ENCODE measurements around the gene GIPR.
"Not testable (repeated sequence)": the region's sequence is repeated elsewhere in the genome, so short reads cannot be mapped to it uniquely, and the experiment has no call there.

GIPR gene

DNA sequence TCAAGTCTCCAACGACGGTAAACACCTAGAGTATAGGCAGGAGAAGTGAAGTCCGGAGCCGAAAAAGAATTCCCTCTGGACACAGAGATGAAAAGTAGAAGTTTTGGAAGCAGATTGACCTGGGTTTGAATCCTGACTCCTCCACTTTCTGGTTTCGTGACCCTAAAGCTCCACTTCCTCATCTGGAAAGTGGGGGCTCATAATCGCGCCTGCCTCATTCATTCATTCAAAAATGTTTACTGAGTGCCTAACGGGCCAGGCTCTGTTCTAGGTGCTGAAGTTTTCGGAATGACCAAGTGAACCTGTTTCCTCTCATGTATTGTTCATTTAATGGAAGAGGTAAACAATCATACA lies 21.7 kb upstream of the GIPR start:
- DNase-seq, result no peak

DNA sequence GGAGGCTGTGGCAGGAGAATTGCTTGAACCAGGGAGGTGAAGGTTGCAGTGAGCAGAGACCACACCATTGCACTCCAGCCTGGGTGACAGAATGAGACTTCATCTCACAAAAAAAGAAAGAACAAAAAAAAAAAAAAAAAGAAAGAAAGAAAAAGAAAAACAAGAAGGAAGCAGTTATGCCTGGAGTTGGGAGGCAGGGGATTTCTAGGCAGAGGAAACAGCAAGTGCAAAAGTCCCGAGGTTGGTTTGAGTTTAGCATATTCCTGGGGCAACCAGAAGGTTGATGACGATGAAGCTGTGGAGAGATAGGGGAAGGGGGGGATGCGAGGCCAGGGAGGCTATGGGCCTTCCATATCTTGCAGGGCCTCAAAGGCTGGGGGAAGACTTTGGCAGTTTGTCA lies 17.3 kb upstream of the GIPR start:
- DNase-seq, result no peak

DNA sequence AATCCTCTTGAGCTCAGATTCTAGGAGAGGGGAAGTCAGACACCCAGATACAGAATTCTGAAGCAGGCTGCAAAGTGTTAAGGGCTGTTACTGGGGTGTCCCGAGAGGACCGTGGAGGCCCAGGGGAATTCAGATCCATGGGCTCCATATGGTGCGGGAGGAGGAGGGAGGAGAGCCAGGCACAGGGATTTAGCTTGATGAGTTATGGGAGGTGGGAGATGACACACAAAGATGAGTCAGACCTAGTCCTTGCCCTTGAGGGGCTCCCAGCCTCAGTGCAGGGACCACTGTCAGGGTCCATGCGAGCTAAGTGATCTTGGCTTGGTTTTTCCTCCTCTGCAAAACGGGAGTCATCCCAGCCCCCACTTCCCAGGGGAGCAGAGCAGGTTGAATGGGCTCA lies 14.4 kb upstream of the GIPR start:
- no peak for DNase-seq

DNA sequence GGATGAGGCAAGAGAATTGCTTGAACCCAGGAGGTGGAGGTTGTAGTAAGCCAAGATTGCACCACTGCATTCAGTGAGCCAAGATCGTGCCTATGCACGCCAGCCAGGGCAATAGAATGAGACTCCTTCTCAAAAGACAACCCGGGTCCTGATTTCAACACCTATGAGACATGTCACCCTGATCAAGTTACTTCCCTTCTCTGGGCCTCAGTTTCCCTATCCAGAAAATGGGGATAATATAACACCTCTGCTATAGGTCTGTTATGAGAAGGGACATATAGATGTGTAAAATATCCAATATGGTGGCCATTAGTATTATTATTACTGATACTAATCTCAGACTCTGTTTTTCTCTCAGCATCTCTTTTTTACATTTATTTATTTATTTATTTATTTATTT lies 12.9 kb upstream of the GIPR start:
- DNase-seq, result no peak

DNA sequence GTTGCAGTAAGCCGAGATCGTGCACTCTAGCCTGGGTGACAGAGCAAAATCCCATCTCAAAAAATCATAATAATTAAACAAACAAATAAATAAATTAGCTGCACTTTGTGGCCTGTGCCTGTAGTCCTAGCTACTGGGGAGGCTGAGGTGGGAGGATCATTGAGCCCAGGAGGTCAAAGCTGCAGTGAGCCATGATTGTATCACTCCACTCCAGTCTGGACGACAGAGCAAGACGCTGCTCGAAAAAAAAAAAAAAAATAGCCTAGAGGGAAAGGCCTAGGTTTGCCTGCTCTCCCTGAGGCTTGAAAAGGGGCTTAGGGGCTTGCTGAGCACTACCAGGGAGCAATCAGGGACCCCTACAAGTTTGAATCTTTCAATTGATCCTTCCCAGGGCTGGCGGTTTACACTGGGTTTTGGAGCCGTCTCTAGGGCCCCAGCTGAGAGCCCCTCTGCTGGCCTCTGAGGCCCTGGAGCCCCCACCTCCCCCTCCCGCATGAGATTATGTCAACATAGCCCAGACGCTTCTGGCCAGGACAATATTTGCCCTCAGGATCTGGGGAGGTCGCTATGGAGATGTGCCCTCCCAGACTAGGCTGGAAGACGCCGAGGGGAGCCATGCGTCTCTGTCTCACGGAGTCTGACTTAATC lies 10.4 kb upstream of the GIPR start:
- DNase-seq, result no peak

DNA sequence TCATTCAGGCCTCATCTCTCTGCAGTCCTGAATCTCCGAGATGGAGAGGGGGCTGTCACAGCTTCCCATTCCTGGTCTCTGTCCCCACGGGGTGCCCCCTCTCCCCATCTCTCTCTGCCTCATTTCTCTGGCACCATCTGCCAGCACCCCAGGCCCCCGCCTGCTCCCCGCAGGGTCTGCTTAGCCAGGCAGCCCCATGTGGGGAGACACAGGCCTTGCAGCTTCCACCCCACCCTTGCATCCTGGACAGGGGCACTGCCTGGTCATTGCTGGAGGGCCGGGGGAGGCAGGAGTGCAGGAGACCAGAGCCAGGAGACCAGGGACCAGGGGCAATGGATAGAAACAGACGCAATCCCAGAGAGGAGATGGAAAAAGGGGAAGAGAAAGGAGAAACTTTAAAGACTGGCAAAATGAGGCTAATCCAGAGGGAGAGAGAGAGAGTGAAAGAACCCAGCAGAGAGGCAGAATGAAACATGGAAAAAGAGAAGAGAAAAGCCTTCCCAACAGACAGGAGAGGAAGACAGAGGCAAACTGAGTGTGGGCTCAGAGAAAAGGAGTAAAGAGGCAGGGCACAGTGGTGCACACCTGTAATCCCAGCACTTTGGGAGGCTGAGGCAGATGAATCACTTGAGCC lies 8.8 kb upstream of the GIPR start:
- no peak for DNase-seq

DNA sequence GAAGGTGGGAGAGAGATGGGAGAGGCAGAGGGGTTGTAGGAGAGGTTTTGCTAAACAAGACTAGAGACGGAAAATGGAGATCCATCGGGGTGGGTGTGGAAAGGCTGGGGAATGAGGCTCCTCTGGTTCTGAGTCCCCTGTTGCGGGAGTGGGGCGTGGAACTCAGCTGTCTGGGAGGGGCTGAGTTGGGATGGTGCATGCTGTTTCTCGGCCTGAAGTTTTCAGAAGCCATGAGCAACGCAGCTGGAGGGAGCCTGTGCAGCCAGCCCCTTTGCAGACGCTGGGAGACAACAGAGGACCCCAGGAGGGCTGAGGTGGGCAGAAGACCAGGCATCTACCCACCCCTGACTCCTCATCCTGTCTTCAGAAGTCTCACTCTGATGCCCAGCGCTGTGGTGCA lies 7.4 kb upstream of the GIPR start:
- no peak for DNase-seq

DNA sequence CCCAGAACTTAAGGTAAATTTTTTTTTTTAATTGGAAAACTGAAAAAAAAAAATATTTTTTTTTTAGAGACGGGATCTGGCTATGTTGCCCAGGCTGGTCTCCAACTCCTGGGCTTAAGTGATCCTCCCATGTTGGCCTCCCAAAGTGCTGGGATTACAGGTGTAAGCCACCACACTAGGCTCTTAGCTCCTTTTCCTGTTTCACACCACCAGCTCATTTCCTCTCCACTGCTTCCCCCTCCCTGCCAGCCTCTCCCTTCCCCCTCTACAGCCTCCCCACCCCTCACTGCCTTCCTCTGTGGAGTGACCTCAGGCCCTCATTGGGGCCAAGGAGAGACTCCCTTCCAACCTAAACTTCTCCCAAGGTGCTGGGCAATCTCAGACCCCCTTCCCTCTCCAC lies 4.2 kb upstream of the GIPR start:
- no peak for DNase-seq

DNA sequence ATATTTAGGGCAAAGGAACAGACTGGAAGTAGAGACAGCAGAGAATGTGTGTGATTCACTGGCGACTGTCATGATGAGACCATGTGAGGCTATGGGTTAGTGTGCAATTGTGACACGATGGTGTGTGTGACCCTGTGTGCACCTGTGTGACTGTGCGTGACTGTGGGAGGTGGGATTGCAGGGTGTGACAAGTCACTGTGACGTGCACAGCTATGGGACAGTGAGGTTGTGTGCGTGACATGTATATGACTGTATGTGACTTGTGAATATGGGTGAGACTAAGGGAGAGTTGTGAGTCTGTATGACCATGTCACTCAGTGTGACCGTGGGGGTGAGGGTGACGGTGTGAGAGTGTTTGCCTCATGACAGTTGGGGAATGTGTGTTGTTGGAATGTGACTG lies 3.4 kb upstream of the GIPR start:
- DNase-seq, result no peak

DNA sequence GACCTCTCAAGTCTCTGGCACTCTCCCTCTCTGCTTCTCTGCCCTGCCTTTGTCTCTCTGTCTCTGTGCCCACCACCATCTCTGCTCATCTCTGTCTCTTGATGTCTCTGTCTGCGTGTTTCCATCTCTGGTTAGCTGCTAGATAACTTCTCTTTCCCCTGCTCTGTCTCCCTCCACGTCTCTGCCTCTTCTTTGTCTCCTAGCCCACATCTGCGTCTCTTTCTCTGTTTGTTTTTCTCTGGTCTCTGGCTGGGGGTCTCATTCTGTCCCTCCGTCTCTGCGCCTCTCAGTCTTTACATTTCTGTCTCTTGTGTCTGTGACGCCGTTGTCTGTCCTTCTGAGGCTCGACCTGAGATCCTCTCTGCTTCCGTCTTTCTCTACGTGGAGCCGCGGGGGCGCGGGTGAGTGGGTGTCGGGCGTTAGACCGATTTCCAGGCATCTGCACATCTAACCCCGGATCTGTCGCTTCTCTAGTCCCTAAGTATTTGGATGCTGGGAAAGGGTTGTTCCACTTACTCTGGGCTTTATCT lies 386 bp downstream of the GIPR start:
- DNase-seq, result no peak

DNA sequence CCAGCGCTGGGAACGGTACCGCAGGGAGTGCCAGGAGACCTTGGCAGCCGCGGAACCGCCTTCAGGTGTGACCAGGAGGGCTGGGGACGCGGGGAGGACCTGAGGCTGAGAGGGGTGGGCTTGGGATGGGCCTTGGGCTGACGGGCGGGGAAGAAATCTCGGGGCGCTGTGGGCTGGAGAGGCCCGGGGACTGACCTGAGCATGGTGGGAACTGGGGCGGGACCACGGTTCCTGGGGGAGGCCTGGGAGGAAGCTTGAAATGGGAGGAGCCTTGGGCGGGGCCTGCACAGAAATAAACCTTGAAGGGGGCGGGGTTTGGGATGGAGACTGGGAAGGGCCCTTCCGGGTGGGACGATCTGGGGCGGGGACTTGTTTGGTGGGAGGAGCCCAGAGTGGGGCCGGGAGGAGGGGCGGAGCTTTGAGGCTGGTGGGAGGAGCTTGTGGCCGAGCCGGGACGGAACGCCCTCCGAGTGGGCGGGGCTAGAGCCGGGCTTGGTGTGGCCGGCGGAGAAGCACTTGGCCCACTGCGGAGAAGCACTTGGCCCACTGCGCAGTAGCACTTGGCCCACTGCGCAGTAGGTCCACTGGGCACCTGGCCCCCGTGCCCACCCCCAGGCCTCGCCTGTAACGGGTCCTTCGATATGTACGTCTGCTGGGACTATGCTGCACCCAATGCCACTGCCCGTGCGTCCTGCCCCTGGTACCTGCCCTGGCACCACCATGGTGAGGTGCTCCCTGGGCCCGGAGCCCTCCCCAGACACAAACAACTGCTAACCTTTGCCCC lies 2.8 kb downstream of the GIPR start:
- peak; percentile 49 for DNase-seq

DNA sequence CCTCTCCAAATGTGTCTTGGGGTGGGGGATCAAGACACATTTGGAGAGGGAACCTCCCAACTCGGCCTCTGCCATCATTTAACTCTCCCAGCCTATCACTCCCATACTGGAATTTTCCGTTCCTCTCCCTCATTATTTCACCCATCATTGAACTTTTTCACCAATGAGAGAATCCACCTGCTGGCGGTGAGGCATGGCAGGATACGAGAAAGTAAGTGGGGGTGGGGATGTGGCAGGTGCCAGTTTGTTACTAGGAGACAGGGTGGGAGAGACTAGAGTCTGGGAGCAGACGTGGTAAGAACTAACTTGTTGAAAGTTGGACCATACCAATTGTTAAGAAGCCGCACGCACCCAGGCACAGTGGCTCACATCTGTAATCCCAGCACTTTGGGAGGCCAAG lies 6.9 kb downstream of the GIPR start:
- DNase-seq, result no peak

DNA sequence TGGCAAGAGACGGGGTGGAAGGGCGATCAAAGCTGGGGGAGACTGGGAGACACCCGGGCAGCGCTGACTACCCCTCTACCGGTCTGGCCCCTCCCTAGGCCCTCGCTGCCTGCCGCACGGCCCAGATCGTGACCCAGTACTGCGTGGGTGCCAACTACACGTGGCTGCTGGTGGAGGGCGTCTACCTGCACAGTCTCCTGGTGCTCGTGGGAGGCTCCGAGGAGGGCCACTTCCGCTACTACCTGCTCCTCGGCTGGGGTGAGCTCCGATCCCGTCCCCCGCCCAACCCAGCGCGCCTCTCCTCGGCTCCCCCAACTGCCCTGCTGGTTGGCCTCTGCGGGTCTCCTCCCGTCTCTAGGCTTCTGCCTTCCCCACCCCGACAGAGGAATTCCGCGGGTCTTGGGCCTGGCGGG lies 8.8 kb downstream of the GIPR start:
- DNase-seq, result no peak

DNA sequence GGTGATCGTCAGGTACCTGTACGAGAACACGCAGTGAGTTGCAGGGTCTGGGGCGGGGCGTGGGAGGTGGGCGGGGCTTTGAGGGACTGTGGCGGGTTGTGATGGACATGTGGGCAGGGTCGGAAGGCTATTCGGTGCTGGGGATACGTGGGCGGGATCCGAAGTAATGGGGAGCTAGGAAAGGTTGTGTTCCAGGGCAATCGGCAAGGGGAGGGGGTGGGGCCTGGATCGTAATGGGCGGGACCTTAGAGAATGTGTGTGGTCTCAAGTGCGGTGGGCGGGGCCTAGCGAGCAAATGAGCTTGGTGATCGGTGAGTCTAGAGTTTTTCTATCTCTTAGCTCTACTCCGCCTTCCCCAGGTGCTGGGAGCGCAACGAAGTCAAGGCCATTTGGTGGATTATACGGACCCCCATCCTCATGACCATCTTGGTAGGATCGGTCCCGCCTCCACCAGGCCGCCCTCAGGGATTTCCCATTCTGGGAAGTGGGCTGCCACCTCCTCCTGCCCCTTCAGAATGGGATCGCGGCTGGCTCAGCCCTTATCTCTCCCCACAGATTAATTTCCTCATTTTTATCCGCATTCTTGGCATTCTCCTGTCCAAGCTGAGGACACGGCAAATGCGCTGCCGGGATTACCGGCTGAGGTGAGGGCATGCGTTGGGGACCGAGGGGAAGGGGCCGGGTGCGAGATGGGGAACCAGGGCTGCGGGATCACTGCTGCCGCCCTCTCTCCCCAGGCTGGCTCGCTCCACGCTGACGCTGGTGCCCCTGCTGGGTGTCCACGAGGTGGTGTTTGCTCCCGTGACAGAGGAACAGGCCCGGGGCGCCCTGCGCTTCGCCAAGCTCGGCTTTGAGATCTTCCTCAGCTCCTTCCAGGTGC lies 9.6 kb downstream of the GIPR start:
- DNase-seq, result no peak

DNA sequence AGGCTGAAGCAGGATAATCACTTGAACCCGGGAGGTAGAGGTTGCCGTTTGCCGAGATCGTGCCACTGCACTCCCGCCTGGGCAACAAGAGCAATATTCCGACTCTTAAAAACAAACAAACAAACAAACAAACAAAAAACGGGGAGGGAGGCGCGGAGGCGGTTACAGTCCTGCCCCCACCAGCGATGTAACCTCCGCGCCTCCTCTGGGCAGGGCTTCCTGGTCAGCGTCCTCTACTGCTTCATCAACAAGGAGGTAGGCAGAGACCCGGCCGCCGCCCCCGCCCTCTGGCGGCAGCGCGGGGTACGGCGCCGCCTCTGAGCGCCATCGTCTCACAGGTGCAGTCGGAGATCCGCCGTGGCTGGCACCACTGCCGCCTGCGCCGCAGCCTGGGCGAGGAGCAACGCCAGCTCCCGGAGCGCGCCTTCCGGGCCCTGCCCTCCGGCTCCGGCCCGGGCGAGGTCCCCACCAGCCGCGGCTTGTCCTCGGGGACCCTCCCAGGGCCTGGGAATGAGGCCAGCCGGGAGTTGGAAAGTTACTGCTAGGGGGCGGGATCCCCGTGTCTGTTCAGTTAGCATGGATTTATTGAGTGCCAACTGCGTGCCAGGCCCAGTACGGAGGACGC lies 13.5 kb downstream of the GIPR start:
- DNase-seq, result peak; percentile 19

DNA sequence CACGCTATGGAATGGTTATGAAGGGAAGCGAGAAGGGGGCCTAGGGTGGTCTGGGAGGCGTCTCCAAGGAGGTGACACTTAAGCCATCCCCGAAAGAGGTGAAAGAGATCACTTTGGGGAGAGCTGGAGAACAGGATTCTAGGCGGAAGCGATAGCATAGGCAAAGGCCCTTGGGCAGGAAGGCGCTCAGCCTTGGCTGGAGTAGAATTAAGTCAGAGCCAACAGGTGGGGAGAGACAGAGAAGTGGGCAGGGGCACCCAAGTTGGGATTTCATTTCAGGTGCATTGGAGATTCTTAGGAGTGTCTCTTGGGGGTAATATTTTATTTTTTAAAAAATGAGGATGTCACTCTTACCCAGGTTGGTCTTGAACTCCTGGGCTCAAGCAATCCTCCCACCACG lies 14.1 kb downstream of the GIPR start:
- no peak for DNase-seq

DNA sequence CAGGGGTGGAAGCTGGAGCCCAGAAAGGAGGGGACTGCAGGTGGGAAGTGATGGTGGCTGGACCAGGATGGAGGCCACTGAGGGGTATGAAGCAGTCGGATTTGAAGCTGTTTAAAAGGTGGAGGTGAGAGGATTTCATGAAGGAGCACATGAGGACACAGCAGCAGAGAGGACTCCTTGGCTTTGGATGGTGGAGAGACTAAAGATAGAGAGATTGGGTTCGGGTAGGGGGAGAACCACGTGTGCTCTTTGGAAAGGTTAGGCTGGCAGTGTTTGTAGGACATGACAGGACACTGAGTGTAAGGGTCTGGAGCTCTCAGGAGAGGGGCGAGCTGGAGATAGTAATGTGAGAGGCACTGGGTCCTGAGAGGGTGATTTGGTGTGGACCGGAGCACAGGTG lies 14.9 kb downstream of the GIPR start:
- DNase-seq, result no peak

DNA sequence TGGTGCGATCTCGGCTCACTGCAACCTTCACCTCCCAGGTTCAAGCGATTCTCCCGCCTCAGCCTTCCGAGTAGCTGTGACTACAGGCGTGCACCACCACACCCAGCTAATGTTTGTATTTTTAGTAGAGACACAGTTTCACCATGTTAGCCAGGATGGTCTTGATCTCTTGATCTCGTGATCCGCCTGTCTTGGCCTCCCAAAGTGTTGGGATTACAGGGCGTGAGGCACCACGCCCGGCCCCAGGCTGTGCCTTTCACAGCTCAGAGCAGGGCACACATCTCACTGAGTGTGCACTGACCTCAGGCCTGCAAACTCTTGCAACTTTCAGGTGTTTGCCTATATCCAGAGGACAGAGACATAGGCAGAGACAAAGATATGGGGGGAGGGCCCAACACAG lies 17.0 kb downstream of the GIPR start:
- not testable (repeated sequence) for DNase-seq

DNA sequence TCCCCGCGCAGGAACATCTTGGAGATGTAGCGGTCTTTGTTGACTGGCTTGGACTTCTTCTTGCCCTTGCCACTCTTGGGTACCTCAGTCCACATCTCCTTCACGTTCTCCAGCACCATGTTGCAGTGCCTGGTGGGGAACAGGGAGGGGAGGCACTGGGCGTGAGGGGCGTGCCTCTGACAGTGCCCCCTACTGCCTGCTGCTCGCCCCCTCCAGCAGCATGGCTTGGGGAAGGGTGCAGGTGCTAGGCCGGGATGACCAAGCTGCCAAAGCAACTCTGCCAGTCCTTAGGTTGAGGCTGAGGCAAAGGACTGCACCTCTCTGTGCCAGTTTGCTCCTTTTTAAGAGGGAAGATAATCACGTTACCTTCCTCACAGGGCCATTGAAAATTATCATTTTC lies 19.6 kb downstream of the GIPR start:
- DNase-seq, result no peak

DNA sequence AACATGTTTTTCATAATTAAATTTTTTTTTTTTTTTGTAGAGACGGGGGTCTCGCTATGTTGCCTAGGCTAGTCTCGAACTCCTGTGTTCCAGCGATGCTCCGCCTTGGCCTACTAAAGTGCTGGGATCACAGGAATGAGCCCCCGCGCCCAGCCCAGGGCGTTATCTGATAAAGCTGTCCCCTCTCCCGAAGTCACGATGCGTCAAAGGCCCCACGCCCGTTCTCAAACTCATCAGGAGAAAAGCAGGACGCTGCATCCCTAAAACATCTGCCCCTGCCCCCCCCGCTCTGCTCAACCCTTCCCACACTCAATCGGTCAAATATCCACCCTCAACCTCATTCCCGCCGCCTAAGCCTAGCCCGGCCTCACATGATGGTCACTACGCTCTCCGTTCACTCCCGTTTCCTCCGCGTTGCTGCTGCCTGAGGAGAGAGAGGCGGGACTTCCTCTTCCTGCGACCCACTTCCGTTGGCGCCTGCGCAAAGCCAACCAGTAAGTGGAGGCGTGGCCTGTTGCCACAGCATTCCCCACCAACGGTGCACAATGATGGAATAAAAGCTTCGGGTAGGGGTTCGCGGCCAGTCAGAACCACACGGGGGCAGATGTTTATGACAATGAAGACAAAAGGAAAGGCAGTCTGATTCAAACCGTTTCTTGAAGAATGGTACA lies 23.6 kb downstream of the GIPR start, which contains the start of gene SNRPD2:
TSS of gene SNRPD2 (minus strand) at position 438 of the 671 bp plus-strand sequence. CDS start at position 373, 65 bp downstream.
- DNase-seq, result peak; percentile 87

DNA sequence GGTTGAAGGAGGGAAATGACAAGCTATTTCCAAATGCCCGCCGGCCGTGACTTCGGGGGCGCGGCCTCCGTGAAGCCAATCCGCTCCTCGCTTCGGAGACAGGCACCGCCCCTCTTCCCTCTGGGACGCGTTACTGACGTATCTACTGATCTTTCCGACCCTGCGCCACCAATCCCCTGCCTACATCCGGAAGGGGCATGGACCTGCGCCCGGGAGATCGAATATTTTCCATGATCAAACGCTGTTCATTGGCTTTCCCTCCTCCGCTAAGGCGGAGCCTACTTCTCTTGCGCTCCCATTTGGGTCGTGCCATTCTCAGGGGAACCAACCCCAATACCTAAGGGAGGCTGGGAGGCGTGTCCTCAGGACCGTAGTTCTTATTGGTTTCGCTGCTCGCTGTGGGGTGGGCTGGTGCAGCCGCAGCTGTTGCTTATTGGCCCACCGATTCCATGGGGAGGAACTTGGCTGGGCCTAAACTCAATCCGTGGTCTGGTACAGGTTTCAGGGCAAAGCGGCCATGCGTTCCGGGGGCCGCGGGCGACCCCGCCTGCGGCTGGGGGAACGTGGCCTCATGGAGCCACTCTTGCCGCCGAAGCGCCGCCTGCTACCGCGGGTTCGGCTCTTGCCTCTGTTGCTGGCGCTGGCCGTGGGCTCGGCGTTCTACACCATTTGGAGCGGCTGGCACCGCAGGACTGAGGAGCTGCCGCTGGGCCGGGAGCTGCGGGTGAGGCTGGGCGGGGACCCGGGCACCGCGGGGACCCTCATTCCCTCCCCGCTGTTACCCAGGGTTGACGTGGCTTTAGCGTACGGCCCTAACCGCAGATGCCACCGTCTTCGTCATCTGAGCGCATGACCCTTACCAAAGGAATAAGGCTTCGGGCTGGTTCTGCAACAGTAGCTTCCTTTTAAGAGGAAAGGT lies 24.4 kb downstream of the GIPR start, which contains the start of gene QPCTL:
TSS of gene QPCTL (plus strand) at position 480 of the 919 bp plus-strand sequence. CDS start at position 518, 38 bp downstream.
- DNase-seq, result peak; percentile 100
